Body of pancreas (tissue), 4 donors: Measurements from ENCODE around the gene SPOUT1.

Source experiments
- CTCF ChIP-seq, 7 experiments: fragments of 450-650 bp in 4 of 7; fragments of 200-600 bp in 3 of 7; sonication (generic) in 3 of 7; IDR thresholded peaks; one replicate each; pipeline ENCODE4 v1.5.1; 2016 to 2019; ENCODE audit warnings: antibody characterized with exemption in 7 of 7
- POLR2A ChIP-seq, 3 donors: fragments of 450-650 bp; IDR thresholded peaks; one replicate each; pipeline ENCODE4 v1.6.1; 2016; ENCODE audit warnings: antibody characterized with exemption in 3 of 3, mild to moderate bottlenecking in 2 of 3

DNA sequence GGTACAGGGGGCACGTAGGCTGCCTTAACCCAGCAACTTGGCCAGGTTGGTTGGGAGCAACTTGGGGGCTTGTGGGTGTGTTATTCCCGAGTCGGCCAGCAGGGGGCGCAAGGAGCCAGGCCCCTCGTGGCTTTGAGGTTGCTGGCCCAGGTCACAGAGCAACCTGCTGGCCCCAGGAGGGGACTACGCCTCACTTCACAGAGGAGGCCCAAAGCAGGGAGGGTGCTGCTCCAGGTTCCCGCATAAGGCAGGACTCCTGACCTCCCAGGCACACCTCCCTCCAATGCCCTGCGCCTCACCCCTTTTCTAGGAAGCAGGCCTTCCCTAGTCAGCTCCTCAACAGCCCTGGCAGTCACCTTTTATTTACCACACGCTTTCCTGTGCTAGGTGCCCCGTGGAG is 34.1 kb upstream of the SPOUT1 start:
- peak; percentile 82 to 96 (median 91) for TF ChIP-seq CTCF (IDR thresholded peaks at IDR 0.05)
- no peak for TF ChIP-seq POLR2A (IDR thresholded peaks at IDR 0.05)
